Psoas muscle (tissue), 8 donors: ENCODE results near the gene FOXD4. TPM values are rescaled to one million over a fixed set of nuclear protein-coding genes. Genes with fewer than 3 reads are reported as not detected.
"Not testable (repeated sequence)": the region's sequence is repeated elsewhere in the genome, so short reads cannot be mapped to it uniquely, and the experiment has no call there.

Experiments
- ATAC-seq, 4 donors: fragments of 200-7000 bp; cut with Tn5 transposase; one replicate each; pipeline ENCODE4 v1.9.1; 2020; ENCODE audit warnings: moderate library complexity in 3 of 4, mild to moderate bottlenecking in 2 of 4
- DNase-seq, 2 donors: peaks; one replicate each; pipeline ENCODE4 v3.0.0-alpha.2; 2020
- H3K27ac ChIP-seq: fragments of 200-600 bp; one replicate; pipeline ENCODE4 v1.8.0; 2022
- H3K27me3 ChIP-seq, 3 donors: fragments of 200-600 bp in 1 of 3; one replicate each; pipeline versions ENCODE4 v1.6.1 to v1.8.0; 2013 to 2022; ENCODE audit warnings: low read length in 2 of 3, mild to moderate bottlenecking in 2 of 3, moderate library complexity in 1 of 3; ENCODE audit not compliant: insufficient read depth in 3 of 3
- H3K36me3 ChIP-seq, 2 donors: fragments of 200-600 bp in 1 of 2; one replicate each; pipeline versions ENCODE4 v1.6.1 to v1.8.0; 2013 to 2022; ENCODE audit warnings: low read depth in 1 of 2, mild to moderate bottlenecking in 1 of 2, moderate library complexity in 1 of 2; ENCODE audit not compliant: insufficient read depth in 1 of 2
- H3K4me1 ChIP-seq: fragments of 200-600 bp; one replicate; pipeline ENCODE4 v1.8.0; 2022
- H3K4me3 ChIP-seq: fragments of 200-600 bp; one replicate; pipeline ENCODE4 v1.8.0; 2022; ENCODE audit warnings: mild to moderate bottlenecking
- H3K9me3 ChIP-seq: fragments of 200-600 bp; one replicate; pipeline ENCODE4 v1.8.0; 2022
- CTCF ChIP-seq: fragments of 200-600 bp; IDR thresholded peaks from one replicate; pipeline ENCODE4 v1.8.0; 2022; ENCODE audit warnings: antibody characterized with exemption
- WGBS, 3 donors: extraction: QIAGEN DNeasy Blood & Tissue Kit; methylation state at CpG; one replicate each; pipeline versions ENCODE4 v1.1.6 to v1.1.7; 2013; 5-methylcytosine and 5-hydroxymethylcytosine counted together
- intact Hi-C, 2 donors: fragments of 100-400 bp; cut with DNase I; formaldehyde crosslinking; loops; one replicate each; pipeline versions ENCODE4 v1.11.0 to v1.14.2; 2022
- polyA plus RNA-seq, 3 donors: library from polyadenylated mRNA; stranded (reverse); fragments of 200-250 nt; gene quantifications; one replicate each; pipeline ENCODE4 v1.2.3, GENCODE V29; 2013
- total RNA-seq, 4 donors: library from RNA; stranded (reverse); fragmentation: NEBNext Ultra II Directional in 2 of 4; extraction: Animal tissue kit (Norgen Biotek cat#: 25700) in 2 of 4; gene quantifications; one replicate each; pipeline versions ENCODE4 v1.2.1 to v1.2.4, GENCODE V29; 2021 to 2023
- donor health status: healthy with polysubstance abuse.
- donor health status: DM: no; HTN: no; CAD: no; lungs with moderate emphysema.
- donor health status: Bipolar disorder and iron deficiency.
- donor health status: healthy.
- donor health status: DM: yes; HTN: yes; CAD: no.
- donor health status: DM: no; HTN: no; CAD: no.
- donor health status: DM: no; HTN: no; CAD: no.
- donor health status: DM: yes; HTN: yes; CAD: no.

The FOXD4 gene
- total and polyA plus RNA-seq, 7 donors: 0.13 to 0.66 (median 0.20) TPM

GRCh38 chr9:90851-91250 is 27.4 kb downstream of the FOXD4 start:
- H3K9me3 ChIP-seq, DNase-seq, ATAC-seq, intact Hi-C loops, H3K4me3 ChIP-seq, H3K4me1 ChIP-seq, H3K27me3 ChIP-seq, H3K36me3 ChIP-seq, H3K27ac ChIP-seq: not testable (repeated sequence)
- WGBS, 3 donors: 61 to 81% (median 79%) methylated on average over 1 of the region's 1 CpG

GRCh38 chr9:88396-89037 is 29.7 kb downstream of the FOXD4 start:
- H3K27ac ChIP-seq, H3K9me3 ChIP-seq, intact Hi-C loops, H3K4me1 ChIP-seq, H3K27me3 ChIP-seq, DNase-seq, H3K36me3 ChIP-seq, H3K4me3 ChIP-seq: not testable (repeated sequence)
- TF ChIP-seq CTCF: peak; percentile 8
- ATAC-seq: peak; percentile 87 to 98 (median 92)
- 8 to 13% (median 13%) methylated on average over 4 to 5 of the region's 11 CpGs for WGBS, 3 donors

- H3K27ac ChIP-seq, H3K4me1 ChIP-seq, H3K9me3 ChIP-seq, H3K27me3 ChIP-seq, ATAC-seq, H3K4me3 ChIP-seq, intact Hi-C loops, H3K36me3 ChIP-seq, DNase-seq: not testable (repeated sequence)
- 36 to 48% (median 45%) methylated on average over 4 to 5 of the region's 6 CpGs for WGBS, 3 donors
These were observed 30.4 kb downstream of the FOXD4 start for GRCh38 chr9:87860-88259.

- H3K27ac ChIP-seq, H3K4me3 ChIP-seq, H3K9me3 ChIP-seq, intact Hi-C loops, DNase-seq, H3K36me3 ChIP-seq, ATAC-seq, H3K4me1 ChIP-seq, H3K27me3 ChIP-seq: not testable (repeated sequence)
- WGBS, 3 donors: 27 to 36% (median 30%) methylated on average over 2 of the region's 4 CpGs
These were observed 31.1 kb downstream of the FOXD4 start for GRCh38 chr9:87105-87504.

GRCh38 chr9:86697-87096 is 31.5 kb downstream of the FOXD4 start:
- H3K27me3 ChIP-seq: not testable (repeated sequence)

GRCh38 chr9:82932-83689 is 35.1 kb downstream of the FOXD4 start:
- H3K4me1 ChIP-seq, DNase-seq, H3K27me3 ChIP-seq, H3K27ac ChIP-seq, ATAC-seq, H3K9me3 ChIP-seq, intact Hi-C loops, H3K36me3 ChIP-seq, H3K4me3 ChIP-seq: not testable (repeated sequence)
- 86 to 91% (median 87%) methylated on average over 27 to 30 of the region's 31 CpGs for WGBS, 3 donors

More at GRCh38 chr9:86697-87096, 31.5 kb downstream of the FOXD4 start:
- H3K27ac ChIP-seq, H3K4me1 ChIP-seq, H3K36me3 ChIP-seq, intact Hi-C loops, ATAC-seq, H3K4me3 ChIP-seq, DNase-seq, H3K9me3 ChIP-seq: not testable (repeated sequence)

GRCh38 chr9:78333-78732 is 39.9 kb downstream of the FOXD4 start:
- peak in 3 of 4 donors; percentile 58 to 71 (median 68) for ATAC-seq
- H3K4me3 ChIP-seq, DNase-seq, H3K36me3 ChIP-seq, H3K27me3 ChIP-seq, H3K9me3 ChIP-seq, intact Hi-C loops, H3K27ac ChIP-seq, H3K4me1 ChIP-seq: not testable (repeated sequence)
- 44 to 76% (median 63%) methylated on average over 3 of the region's 3 CpGs for WGBS, 3 donors

- H3K4me3 ChIP-seq, H3K27me3 ChIP-seq, H3K36me3 ChIP-seq, ATAC-seq, H3K4me1 ChIP-seq, H3K27ac ChIP-seq, H3K9me3 ChIP-seq, DNase-seq, intact Hi-C loops: not testable (repeated sequence)
- 84 to 96% (median 89%) methylated on average over 3 of the region's 3 CpGs for WGBS, 3 donors
These were observed 41.8 kb downstream of the FOXD4 start for GRCh38 chr9:76389-76788.

- intact Hi-C loops, DNase-seq, H3K36me3 ChIP-seq, H3K27ac ChIP-seq, H3K4me1 ChIP-seq, H3K27me3 ChIP-seq, H3K9me3 ChIP-seq: not testable (repeated sequence)
- H3K4me3 ChIP-seq: peak overlapping the region; percentile 65
- peak in 3 of 4 donors; percentile 33 to 56 (median 38) for ATAC-seq
- WGBS, 3 donors: 15 to 21% (median 15%) methylated on average over 9 to 18 of the region's 18 CpGs
These were observed 44.2 kb downstream of the FOXD4 start for GRCh38 chr9:73900-74525.
